Measurements from ENCODE around the gene FSTL4.

Gene FSTL4

GRCh38 chr5:133512896-133513295 lies 99.4 kb downstream of the FSTL4 start:
- DNase-seq (ENCODE audit: low spot score): no peak

GRCh38 chr5:133511653-133512235 lies 100.6 kb downstream of the FSTL4 start:
- no peak for DNase-seq (ENCODE audit: low spot score)

GRCh38 chr5:133510634-133511262 lies 101.6 kb downstream of the FSTL4 start:
- DNase-seq (ENCODE audit: low spot score): no peak

- no peak for DNase-seq (ENCODE audit: low spot score)
Observed at GRCh38 chr5:133509742-133510079, 102.6 kb downstream of the FSTL4 start.

- no peak for DNase-seq (ENCODE audit: low spot score)
Observed at GRCh38 chr5:133508845-133509741, 103.2 kb downstream of the FSTL4 start.

- DNase-seq (ENCODE audit: low spot score): no peak
Observed at GRCh38 chr5:133508331-133508730, 104.0 kb downstream of the FSTL4 start.

- DNase-seq (ENCODE audit: low spot score): no peak
Observed at GRCh38 chr5:133506181-133506580, 106.2 kb downstream of the FSTL4 start.

- DNase-seq (ENCODE audit: low spot score): no peak
Observed at GRCh38 chr5:133503511-133503910, 108.8 kb downstream of the FSTL4 start.

- DNase-seq (ENCODE audit: low spot score): no peak
Observed at GRCh38 chr5:133499895-133500294, 112.4 kb downstream of the FSTL4 start.

- no peak for DNase-seq (ENCODE audit: low spot score)
Observed at GRCh38 chr5:133497608-133498348, 114.6 kb downstream of the FSTL4 start.

GRCh38 chr5:133496631-133497030 lies 115.7 kb downstream of the FSTL4 start:
- DNase-seq (ENCODE audit: low spot score): no peak

- DNase-seq (ENCODE audit: low spot score): no peak
Observed at GRCh38 chr5:133494923-133495246, 117.5 kb downstream of the FSTL4 start.

- no peak for DNase-seq (ENCODE audit: low spot score)
Observed at GRCh38 chr5:133494232-133494922, 118.0 kb downstream of the FSTL4 start.

- no peak for DNase-seq (ENCODE audit: low spot score)
Observed at GRCh38 chr5:133489632-133490031, 122.7 kb downstream of the FSTL4 start.

- no peak for DNase-seq (ENCODE audit: low spot score)
Observed at GRCh38 chr5:133487093-133487492, 125.2 kb downstream of the FSTL4 start.

GRCh38 chr5:133485468-133485867 lies 126.9 kb downstream of the FSTL4 start:
- DNase-seq (ENCODE audit: low spot score): no peak

GRCh38 chr5:133483406-133484090 lies 128.8 kb downstream of the FSTL4 start:
- DNase-seq (ENCODE audit: low spot score): no peak

- no peak for DNase-seq (ENCODE audit: low spot score)
Observed at GRCh38 chr5:133482028-133482427, 130.3 kb downstream of the FSTL4 start.

GRCh38 chr5:133480866-133481265 lies 131.5 kb downstream of the FSTL4 start:
- DNase-seq (ENCODE audit: low spot score): no peak

GRCh38 chr5:133480366-133480765 lies 132.0 kb downstream of the FSTL4 start:
- no peak for DNase-seq (ENCODE audit: low spot score)

- DNase-seq (ENCODE audit: low spot score): no peak
Observed at GRCh38 chr5:133478199-133478985, 133.9 kb downstream of the FSTL4 start.
